HTERT RPE-1 (cell line): ENCODE data around the gene MAGEB4.

Source experiments
- in situ Hi-C: fragments of 300-500 bp; cut with MboI; formaldehyde crosslinking; loops from 4 replicates; pipeline ENCODE4 v1.14.3; 2020; ENCODE audit warnings: low sequenced_read_pairs

The MAGEB4 gene

DNA sequence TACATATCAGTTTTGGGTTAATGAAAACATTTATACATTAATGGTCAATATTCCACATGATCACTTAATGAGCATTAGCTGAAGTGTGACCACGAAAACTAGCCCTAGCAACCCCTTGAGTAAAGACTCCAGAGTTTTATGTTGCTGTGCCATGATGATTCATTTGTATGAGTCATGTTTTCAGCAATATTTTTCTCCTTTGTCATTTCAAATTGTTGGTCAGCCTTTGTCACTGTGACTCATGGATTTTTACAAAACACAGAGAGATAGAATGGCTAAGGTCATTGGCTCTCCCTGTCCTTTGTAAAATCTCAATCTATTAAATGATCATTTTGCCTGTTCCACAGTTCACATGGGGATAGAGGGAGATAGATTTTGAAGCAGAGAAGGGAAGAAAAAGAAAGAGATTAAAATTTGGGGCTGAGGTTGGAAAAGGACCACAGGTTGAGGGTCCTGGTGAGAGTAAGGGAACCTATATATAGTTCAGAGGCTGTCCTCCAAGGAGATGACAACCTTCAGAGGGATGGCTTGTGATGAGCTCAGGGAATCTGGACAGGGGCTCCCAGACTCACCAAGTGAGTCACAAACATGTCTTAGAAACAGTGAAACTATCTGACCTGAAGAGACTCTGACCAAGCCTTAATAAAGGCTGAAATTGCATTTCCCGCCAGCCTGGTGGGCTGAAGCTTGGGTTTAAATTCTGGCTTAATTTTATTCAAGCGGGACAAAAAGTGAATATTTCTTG is 41.8 kb downstream of the MAGEB4 start:
- in situ Hi-C loops = no loop called here
